Mesothelial cell of epicardium (in vitro differentiated cells): ENCODE measurements around the gene ARMC5. TPM values are rescaled to one million over a fixed set of nuclear protein-coding genes. Genes with fewer than 3 reads are reported as not detected.
"Not testable (repeated sequence)": the region's sequence is repeated elsewhere in the genome, so short reads cannot be mapped to it uniquely, and the experiment has no call there.

Experiments used
- DNase-seq, 2 experiments: peaks; one replicate each; pipeline ENCODE4 v3.0.0; 2021; ENCODE audit warnings: low spot score in 2 of 2; ENCODE audit not compliant: unreplicated experiment in 2 of 2
- H3K27ac Mint-ChIP-seq: 2 replicates; pipeline ENCODE4 v1.8.0; 2021; ENCODE audit warnings: mixed read lengths
- H3K27me3 Mint-ChIP-seq: 2 replicates; pipeline ENCODE4 v1.8.0; 2021; ENCODE audit warnings: low read depth, mixed read lengths
- H3K36me3 Mint-ChIP-seq: 2 replicates; pipeline ENCODE4 v1.8.0; 2021; ENCODE audit warnings: mixed read lengths
- H3K4me1 Mint-ChIP-seq: 2 replicates; pipeline ENCODE4 v1.8.0; 2021; ENCODE audit warnings: mixed read lengths
- H3K4me3 Mint-ChIP-seq: 2 replicates; pipeline ENCODE4 v1.8.0; 2021; ENCODE audit warnings: mild to moderate bottlenecking, moderate library complexity, mixed read lengths
- H3K9me3 Mint-ChIP-seq: 2 replicates; pipeline ENCODE4 v1.8.0; 2021; ENCODE audit warnings: mixed read lengths
- total RNA-seq: library from RNA; stranded (reverse); gene quantifications from 3 replicates; pipeline ENCODE4 v1.2.1, GENCODE V29; 2021
- TF ChIP-seq, protein P1 (sequence below): fragments of 200-600 bp; sonication (generic); IDR thresholded peaks from one replicate; pipeline ENCODE4 v1.5.0; 2021; ENCODE audit warnings: antibody characterized with exemption; ENCODE audit not compliant: unreplicated experiment

The ARMC5 gene
- total RNA-seq, 1 donor from 2014 or later = 18.5 TPM

DNA sequence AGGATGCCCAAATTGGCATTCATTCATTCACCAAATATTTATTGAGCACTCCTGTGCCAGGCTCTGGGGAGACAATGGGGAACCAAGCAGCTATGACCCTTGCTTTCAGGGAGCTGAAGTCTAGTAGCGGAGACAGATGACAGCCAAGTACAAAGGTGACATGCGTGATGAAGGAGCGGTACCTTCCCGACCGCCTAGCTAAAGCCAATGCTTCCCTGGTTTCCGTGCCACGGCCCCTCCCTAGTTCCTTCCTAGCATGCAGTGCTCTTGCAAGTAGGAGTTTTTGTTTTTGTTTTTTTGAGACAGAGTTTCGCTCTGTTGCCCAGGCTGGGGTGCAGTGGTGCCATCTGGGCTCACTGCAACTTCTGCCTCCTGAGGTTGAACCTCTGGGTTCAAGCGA, 20.4 kb downstream of the ARMC5 start:
- H3K4me1 Mint-ChIP-seq = peaks cover 14% of the 10 kb centered on the region
- no peaks in the 10 kb centered on the region for H3K9me3 Mint-ChIP-seq
- TF ChIP-seq, protein P1, sequence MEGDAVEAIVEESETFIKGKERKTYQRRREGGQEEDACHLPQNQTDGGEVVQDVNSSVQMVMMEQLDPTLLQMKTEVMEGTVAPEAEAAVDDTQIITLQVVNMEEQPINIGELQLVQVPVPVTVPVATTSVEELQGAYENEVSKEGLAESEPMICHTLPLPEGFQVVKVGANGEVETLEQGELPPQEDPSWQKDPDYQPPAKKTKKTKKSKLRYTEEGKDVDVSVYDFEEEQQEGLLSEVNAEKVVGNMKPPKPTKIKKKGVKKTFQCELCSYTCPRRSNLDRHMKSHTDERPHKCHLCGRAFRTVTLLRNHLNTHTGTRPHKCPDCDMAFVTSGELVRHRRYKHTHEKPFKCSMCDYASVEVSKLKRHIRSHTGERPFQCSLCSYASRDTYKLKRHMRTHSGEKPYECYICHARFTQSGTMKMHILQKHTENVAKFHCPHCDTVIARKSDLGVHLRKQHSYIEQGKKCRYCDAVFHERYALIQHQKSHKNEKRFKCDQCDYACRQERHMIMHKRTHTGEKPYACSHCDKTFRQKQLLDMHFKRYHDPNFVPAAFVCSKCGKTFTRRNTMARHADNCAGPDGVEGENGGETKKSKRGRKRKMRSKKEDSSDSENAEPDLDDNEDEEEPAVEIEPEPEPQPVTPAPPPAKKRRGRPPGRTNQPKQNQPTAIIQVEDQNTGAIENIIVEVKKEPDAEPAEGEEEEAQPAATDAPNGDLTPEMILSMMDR = no peak
- H3K27ac Mint-ChIP-seq = no peak overlapping the region
- H3K27me3 Mint-ChIP-seq = peaks cover 71% of the 10 kb centered on the region
- H3K36me3 Mint-ChIP-seq = peaks cover 3% of the 10 kb centered on the region
- no peak for DNase-seq
- H3K4me3 Mint-ChIP-seq = no peak overlapping the region

DNA sequence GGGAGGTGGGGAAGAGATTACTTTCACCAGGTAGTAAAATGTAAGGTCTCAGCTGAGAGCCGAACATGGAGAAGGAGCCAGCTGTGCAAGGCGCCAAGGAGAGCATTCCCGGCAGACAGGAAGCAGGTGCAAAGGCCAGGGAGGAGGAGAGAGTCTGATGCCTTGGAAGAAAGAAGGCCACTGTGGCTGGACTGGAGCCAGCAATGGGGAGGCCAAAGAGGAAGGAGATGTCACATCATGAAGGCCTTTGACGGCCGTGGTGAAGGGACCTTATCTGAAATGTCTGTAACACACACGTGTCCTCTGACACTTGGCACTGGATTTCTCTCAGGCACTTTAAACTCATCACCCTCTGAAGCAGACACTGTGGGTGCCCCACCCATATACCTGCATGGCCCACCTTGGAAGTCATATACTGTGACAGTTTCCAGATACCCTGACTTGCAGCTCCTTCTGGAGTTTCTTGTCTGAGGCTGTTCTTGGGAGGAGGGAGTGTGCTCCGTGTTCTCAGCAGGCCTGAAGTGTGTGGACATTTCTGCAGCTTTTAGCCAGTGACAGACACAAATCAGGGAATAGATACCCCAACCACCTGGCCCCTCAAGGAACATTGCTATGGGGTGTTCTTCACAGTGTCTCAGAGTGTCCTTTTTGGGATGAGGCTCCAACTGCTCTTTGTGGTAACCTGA, 21.7 kb downstream of the ARMC5 start:
- no peaks in the 10 kb centered on the region for H3K36me3 Mint-ChIP-seq
- peaks cover 72% of the 10 kb centered on the region for H3K27me3 Mint-ChIP-seq
- no peak overlapping the region for H3K27ac Mint-ChIP-seq
- TF ChIP-seq, protein P1 = no peak
- H3K4me1 Mint-ChIP-seq = peaks cover 14% of the 10 kb centered on the region
- no peaks in the 10 kb centered on the region for H3K9me3 Mint-ChIP-seq
- H3K4me3 Mint-ChIP-seq = no peak overlapping the region
- no peak for DNase-seq

DNA sequence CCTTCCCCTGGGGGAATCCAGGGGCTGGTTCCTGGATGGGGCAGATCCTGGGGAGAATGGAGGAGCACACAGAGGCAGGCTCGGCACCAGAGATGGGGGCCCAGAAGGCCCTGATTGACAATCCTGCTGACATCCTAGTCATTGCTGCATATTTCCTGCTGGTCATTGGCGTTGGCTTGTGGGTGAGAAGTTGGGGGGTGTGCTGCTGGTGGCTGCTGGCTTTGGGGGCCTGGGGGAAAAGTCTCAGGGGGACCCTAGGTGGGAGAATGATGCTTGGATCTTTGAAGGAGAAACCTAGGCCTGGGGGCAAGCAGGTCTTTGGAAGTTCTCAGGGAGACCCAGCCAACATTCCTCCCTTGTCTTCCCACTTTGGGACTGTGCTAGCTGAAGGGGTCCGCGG, 23.8 kb downstream of the ARMC5 start, which contains the start of gene SLC5A2:
SLC5A2 (plus strand) TSS at position 43 of the 400 bp plus-strand sequence; CDS start at position 57, 14 bp downstream.
- TF ChIP-seq, protein P1 = no peak
- Mint-ChIP-seq H3K27ac (no peak within 1 kb of the TSS), H3K27me3 (peaks cover 76% of the 10 kb centered on the region), H3K4me3 (no peak within 1 kb of the TSS), H3K36me3 (no peaks in the 10 kb centered on the region), H3K4me1 (peaks cover 3% of the 10 kb centered on the region), H3K9me3 (no peaks in the 10 kb centered on the region)
- DNase-seq = no peak

DNA sequence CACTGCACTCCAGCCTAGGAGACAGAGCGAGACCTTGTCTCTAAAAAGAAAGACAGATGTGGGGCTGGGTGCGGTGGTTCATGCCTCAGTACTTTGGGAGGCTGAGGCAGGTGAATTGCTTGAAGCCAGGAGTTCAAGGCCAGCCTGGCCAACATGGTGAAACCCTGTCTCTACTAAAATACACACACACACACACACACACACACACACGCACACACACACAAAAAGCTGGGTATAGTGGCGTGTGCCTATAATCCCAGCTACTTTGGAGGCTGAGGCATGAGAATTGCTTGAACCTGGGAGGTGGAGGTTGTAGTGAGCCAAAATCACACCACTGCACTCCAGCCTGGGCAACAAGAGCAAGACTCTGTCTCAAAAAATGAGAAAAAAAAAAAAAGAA, 24.7 kb downstream of the ARMC5 start:
- DNase-seq, H3K9me3 Mint-ChIP-seq, H3K4me1 Mint-ChIP-seq, H3K27ac Mint-ChIP-seq, H3K4me3 Mint-ChIP-seq, H3K36me3 Mint-ChIP-seq: not testable (repeated sequence)
- peaks cover 76% of the 10 kb centered on the region for H3K27me3 Mint-ChIP-seq

DNA sequence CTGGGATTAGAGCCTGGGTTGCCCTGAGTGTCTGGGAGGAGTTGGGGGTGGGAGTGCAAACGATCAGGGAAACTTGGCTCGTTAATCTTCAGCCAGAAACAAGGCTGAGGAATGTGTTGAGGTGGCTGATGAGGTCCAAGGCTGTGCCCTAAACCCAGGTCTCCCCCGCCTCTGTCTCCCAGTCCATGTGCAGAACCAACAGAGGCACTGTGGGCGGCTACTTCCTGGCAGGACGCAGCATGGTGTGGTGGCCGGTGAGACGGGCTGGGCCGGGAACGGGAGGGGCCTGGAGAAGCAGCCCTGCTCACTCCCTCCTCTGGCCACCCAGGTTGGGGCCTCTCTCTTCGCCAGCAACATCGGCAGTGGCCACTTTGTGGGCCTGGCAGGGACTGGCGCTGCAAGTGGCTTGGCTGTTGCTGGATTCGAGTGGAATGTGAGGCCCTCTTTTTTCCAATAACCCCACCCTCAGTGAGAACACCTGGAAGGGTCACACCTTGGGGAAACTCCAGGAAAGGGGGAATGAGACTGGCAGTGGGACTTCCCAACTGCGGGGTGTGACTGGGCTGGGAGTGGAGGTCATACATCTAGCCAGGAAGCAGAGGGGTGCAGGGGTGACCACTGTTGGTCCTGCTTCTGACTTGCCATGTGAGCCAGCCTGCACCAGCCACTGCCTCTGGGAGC, 25.3 kb downstream of the ARMC5 start:
- H3K27ac Mint-ChIP-seq = no peak overlapping the region
- peaks cover 5% of the 10 kb centered on the region for H3K36me3 Mint-ChIP-seq
- H3K9me3 Mint-ChIP-seq = no peaks in the 10 kb centered on the region
- peaks cover 74% of the 10 kb centered on the region for H3K27me3 Mint-ChIP-seq
- peaks cover 3% of the 10 kb centered on the region for H3K4me1 Mint-ChIP-seq
- no peak overlapping the region for H3K4me3 Mint-ChIP-seq
- DNase-seq = no peak
- TF ChIP-seq, protein P1 = no peak

DNA sequence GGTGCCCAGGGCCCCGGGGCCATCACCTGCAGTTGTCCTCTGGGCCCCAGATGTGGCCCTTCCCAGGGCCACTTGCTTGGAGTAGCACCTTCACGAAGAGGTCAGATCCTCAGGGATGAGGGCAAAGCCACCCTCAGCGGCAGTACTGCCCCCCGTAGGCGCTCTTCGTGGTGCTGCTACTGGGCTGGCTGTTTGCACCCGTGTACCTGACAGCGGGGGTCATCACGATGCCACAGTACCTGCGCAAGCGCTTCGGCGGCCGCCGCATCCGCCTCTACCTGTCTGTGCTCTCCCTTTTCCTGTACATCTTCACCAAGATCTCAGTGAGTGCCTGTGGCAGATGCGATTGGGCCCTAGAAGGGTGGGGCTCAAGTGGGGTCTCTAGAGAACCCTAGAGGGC, 26.3 kb downstream of the ARMC5 start:
- H3K4me3 Mint-ChIP-seq = no peak overlapping the region
- peaks cover 9% of the 10 kb centered on the region for H3K36me3 Mint-ChIP-seq
- H3K27me3 Mint-ChIP-seq = peaks cover 74% of the 10 kb centered on the region
- peaks cover 3% of the 10 kb centered on the region for H3K4me1 Mint-ChIP-seq
- DNase-seq = no peak
- H3K9me3 Mint-ChIP-seq = no peaks in the 10 kb centered on the region
- no peak overlapping the region for H3K27ac Mint-ChIP-seq
- TF ChIP-seq, protein P1 = no peak
